HG03558 (cell line): ENCODE measurements around the gene ZCCHC14.
"Not testable (repeated sequence)": the region's sequence is repeated elsewhere in the genome, so short reads cannot be mapped to it uniquely, and the experiment has no call there.

Source experiments
- ATAC-seq: cut with Tn5 transposase; IDR thresholded peaks from one replicate; pipeline ENCODE4 v1.9.1; 2021; ENCODE audit warnings: moderate number of reproducible peaks; ENCODE audit not compliant: unreplicated experiment; ENCODE audit errors: extremely low read depth

ZCCHC14 gene

DNA sequence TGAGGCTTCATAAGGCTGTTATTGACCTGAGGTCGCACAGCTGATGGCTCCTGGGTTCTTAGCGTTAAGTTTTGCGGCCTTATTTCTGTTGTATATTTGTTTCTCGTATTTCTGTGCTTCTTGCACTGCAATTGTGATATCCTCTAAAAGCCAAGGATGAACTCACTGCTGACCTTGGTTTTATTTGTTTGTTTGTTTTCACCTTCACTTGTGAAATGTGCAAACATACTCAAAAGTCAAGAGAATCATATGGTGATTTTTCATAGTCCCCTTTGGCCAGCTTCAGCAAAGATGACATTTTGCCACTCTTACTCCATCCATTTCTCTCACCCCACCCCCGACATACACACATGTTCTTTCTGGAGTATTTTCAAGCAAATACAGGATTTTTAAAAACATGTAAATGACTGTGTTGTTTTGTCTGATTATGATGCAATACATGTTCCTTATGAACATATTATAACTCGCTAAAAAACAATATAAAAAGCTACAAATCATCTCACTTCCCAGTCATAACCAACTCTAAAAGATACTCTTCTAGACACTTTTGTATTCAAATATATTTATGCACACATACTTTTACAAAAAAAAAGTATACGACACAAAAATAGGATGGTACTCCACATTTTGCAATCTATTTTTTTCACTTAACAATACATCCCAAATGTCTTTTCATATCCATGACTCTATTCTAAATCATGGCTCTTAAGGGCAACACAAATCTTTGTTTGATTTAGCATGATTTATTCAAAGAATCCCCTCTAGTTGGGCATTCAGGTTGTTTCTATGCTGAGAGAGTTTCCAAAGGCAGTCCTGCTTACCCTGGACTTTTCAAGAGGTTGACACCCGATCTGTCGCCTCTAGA, 5.7 kb upstream of the ZCCHC14 start:
- ATAC-seq = no peak

DNA sequence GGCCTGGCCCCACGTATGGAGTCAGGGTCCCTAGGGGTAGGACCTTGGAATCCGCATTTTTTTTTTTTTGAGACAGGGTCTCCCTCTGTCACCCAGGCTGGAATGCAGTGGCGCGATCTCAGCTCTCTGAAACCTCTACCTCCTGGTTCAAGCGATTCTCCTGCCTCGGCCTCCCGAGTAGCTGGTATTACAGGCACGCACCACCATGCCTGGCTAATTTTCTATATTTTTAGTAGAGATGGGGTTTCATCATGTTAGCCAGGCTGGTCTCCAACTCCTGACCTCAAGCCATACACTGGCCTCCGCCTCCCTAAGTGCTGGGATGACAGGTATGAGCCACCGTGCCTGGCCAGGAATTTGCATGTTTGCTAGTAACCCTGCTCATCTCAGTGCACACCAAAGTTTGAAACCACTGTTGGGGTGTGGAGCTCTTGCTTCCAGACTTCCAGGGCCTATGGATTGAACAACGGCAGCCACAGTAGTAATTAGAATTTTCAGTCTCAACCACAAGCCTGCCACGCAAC, 5.0 kb upstream of the ZCCHC14 start:
- not testable (repeated sequence) for ATAC-seq

DNA sequence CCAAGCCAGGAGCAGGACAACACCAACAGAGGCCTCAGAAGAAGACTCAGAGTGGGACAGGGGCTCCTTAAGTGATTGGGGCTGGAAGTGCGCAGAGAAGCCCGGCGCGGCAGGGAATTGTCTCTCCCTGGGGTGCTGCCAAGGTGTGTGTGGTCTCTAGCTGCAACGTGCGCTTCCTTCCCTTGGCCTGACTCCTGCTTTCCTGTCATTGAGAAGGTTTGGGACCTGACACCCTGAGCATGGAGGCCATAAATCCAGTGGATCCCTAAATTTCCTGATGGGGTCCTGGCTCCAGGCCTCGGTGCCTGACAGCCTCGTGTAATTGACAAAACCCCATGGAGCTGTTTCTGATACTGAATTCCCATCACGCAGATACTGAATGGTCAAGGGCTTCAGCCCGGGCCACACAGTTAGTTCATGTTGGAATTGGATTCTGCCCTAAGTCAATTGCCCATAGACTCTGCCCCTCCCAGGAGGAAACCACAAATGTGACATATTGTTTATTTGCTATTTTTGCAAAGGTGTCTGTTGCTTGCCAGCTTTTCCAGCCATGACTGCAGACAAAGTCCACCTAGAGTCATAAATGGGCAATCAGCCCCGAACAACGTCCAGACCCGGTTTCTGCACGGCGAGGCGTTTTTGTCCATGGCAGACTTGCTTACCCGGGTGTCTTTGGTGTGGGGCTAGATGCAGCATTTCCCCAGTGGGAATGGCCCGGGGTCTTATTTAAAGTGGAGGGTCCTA, 4.4 kb upstream of the ZCCHC14 start:
- not testable (repeated sequence) for ATAC-seq

DNA sequence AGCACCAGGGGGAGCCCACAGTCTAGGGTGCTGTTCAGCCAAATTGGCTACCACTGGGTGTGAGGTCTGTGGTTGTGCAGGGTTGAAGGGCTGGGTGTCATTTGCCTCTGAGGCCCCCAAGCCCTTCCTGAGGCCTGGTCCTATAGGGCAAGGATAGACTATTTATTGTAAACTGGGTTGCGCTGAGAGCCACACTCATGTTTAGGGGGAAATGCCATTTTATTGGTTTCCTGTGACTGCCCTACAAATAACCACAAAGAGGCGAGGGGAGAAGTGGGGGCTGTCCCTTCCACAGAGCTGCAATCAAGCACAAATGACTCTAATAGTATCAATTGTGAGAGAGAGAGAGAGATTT, 3.6 kb upstream of the ZCCHC14 start:
- no peak for ATAC-seq

DNA sequence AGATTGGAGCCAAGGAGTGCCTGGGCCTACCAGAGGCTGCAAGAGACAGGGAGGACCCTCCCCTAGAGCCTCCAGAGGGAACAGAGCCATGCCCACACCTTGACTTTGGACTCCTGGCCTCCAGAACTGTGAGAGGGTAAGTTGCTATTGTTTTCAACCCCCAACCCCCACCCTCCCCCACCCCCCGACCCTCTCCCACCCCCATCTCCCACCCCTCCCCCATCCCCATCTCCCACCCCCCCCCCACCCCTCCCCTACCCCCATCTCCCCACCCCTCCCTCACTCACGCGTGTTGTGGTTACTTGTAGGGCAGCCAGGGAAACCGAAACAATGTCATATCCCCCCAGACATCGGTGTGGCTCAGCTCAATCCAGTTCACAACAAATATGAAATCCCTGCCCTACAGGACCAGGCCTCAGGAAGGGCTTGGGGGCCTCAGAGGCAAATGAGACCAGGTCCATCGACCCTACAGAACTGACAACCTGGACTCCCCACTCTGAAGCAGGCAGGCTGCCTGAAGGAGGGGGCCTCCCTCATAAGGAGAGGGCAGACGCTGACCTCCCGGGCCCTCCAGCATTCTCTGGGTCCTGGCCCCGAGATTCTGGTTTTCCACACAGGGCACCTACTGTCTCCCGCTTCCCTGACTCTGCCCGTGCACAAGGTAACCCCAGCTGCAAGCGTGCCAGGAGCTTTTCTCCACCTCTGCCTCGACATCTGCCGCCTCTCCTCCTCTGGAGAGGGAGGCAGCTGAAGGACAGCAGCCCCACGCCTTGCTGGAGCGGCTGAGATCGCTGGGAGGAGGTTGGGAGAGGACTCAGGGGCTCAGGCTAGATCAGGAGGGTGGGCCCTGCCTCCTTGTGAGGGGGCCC, 3.0 kb upstream of the ZCCHC14 start:
- no peak for ATAC-seq

DNA sequence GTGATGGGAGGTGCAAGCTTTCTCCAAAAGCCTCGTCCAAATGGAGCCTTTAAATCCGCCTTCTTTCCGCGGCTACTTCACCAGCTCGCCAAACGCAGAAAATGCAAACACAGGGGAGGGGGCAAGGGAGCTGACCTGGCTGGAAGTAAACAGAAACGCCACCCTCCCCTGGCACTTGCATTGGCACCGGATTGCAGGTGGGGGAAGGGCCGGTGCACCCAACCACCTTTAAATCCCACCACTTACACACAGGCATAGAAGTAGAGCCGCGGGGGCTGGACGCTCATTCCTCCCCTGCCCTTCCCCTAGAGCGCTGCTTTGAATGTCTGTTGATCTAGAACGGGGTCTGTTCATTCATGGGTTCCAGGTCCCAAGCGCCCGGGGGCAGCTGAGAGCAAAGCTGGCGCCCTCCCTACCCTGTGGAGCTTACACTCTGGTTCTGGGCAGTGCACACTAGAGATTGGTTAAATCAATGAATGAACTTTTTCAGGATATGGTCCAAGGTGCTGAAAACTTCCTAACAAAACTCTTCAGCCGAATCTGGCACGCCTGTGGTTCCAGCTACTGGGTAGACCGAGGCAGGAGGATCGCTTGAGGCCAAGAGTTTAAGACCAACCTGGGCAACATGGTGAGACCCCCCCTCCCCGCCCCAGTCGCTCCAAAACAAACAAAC, 920 bp upstream of the ZCCHC14 start:
- no peak for ATAC-seq

DNA sequence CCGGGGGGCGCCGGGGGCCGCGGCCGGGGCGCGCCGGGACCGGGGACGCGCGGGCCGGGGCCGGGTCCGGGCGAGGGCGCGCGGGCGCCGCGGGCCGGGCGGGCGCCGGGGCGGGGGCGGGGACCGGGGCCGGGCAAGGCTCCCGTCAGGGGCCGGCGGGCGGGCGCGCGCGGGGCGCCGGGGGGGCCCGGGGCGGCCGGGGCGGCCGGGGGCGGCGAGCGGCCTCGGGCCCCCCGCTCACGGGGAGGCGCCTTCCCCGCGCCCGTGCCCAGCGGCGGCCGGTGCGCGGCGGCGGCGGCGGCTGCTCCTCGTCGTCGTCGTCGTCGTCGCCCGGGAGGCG, 563 bp downstream of the ZCCHC14 start:
- no peak for ATAC-seq

DNA sequence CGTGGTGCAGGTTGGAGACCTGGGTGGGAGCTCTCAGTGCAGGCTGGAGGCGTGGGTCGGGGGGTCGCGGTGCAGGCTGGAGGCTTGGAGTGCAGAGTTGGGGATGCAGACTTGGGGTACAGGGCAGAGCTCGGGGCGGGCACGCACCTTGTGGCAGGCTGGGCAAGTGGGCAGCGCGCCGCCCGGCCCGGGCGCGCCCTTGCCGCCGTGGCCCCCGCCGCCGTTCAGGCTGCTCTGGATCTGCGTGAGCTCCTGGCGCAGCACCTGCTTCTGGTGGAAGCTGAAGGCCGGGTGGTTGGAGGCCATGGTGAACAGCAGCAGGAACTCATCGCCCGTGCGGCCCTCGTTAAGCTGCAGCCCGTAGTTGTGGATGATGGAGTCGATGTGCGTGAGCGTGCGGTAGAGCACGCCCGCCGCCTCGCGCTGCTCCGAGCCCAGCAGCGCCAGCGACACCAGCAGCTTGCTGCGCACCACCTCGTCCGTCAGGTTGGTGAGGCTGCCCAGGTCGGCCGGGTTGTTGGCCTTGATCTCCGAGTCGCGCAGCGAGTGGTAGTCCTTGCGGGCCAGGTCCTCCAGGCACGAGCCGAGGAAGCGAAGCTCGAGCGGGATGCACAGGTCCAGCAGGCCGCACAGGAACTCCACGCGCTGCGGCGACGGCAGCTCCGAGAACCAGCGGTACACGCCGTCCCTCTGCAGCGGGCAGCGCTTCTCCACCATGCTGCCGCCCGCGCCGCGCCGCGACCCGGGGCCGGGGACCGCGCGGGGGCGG, 1.1 kb downstream of the ZCCHC14 start:
- no peak for ATAC-seq

DNA sequence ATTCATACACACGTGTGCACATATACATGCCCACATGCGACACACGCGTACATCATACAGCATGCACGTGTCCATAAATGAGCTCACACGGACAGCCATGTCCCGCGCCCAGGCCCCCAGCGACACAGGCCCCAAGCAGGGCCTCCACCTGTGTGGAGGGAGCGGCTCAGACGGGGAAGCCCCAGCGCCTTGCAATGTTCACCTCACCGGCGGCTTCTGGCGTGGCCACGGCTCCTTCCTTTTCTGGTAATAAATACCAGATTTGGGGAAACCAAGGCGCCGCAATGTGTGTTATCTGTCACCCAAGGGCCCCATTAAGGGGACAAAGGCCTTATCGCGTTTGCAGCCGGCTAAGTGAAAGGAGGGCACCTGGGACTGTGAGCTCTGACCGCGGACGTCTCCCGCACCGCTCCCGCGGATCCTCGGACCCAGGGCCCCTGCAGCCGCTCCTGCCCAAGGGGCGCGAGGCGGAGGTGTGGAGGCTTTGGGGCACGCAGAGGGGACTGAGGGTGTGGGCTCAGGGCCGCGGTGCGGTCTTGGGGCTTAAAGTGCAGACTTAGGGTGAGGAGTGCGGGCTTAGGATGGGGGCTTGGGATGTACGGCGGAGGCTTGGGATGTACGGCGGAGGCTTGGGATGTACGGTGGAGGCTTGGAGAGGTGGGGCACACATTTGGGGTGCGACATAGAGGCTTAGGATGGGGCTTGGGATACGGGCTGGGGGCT, 1.9 kb downstream of the ZCCHC14 start:
- ATAC-seq = not testable (repeated sequence)

DNA sequence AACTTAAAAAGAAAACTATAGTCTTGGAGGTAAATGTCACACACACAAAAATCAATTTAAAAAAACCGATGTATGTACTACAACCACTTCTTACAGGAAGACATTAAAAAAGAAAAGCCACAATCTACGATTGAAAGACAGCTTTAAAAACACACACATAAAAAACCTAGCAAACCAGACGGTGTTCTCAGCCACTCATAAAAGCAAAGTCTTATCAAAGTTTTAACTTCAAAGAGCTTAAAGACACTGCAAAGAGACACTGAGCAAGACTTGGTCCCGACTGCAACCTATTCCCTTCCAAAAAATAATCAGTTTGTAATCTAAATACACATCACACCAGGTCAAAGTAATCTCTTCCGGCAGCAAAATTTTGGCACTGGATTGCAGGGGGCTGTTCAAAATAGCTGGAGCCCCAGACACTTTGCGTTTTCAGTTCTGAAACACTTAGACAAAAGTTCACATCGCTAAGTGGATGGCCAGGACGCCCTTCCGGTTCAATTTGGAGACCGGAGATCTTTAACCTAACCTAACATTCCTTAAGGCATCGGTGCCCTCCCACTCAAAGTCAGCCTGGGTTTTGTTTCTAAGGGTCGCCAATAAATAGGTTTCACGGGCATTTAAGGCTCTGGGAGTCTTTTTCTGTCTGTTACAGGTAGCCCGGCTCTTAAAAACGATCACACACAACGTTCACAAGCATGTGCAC, 2.6 kb downstream of the ZCCHC14 start:
- ATAC-seq = no peak

DNA sequence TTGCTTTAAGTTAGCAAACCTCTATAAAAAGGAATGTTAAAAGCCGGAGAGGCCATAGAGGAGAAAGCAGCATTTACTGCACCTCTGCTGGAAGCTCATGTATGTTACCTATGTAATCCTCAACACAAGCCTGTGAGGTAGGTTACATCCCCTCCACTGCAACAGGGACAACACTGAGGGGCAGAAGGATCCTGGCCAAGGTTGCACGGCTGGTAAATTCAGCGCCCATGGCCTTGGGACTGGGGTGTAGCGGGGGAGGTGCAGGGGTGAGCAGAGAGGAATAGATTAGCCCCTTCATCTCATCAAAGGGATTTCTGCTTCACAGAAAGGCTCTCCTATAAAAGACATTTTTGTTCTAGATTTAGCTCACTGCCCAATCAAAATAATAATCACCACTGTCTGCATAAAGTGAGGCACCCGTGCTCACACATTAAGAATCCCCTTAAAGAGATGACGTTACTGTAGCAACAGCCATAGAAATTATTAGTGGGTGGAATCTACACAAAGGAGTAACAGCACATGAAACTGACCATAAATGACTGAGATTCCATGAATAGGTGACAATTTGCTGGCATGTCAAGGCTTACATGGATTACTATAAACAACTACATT, 3.3 kb downstream of the ZCCHC14 start:
- ATAC-seq = no peak

DNA sequence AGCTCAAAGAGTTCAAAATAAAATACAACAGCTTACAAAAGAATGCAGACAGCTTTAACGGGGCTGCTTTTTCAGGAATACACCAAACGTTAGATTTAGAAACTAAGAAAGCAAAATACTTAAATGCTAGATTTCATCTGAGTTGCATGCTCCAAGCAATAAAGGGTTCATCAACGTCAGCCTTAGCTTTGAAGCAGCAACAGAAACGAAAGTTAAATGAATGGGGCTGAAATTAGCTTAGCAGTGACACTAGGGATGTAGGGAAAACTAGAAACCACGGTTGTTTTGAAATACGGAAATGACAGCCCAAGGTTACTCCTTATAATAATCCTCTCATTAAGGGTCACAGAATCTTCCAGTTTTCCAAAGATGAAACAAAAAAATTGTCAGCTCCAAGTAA, 3.9 kb downstream of the ZCCHC14 start:
- not testable (repeated sequence) for ATAC-seq

DNA sequence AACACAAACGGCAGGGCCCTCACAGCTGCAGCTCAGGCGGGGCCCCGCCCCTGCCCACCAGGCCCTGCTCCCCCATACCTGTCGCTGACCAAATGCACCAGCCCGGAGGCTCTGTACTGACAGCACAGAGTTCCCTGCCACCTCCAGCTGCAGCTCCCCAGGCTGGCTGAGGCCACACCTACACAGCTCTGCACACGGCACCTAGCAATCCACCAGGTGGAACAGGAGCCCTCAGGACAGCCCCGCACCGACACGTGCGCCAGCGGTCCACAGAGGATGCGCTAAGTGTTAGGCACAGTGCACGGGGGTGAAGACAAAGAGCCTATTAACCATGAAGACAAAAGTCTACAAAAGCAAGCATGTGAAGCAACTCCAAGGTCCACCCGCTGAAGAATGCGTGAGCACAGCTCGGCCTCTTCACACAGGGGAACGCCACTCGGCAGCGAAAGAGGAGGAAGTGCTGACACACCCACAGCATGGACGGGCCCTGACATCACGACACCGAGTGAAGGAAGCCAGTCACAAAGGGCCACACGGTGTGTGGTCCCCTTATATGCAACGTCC, 5.4 kb downstream of the ZCCHC14 start:
- no peak for ATAC-seq

DNA sequence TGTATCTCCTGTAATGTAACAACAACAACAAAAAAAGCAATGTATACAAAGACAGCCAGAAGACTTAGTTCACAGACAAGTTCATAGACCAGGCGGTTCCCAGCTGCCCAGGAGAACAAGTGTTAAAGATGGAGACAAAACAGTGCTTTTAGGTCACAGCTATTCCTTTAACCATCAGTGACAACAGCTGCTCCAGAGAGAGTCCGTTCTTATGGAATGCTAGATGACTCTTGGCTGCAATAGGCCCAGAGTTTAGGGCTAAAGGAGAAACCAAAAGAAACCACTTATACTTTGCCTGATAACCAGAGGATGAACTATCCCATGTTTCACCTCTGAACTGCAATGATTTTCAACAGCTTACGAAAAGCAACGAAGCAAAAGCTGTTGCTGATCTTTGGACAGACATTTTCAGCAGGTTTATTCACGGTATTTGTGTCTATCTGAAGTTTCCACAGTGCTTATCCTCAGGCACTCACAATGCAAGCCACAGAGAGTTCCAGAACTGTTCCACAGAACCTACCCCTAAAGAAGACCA, 6.0 kb downstream of the ZCCHC14 start:
- no peak for ATAC-seq

DNA sequence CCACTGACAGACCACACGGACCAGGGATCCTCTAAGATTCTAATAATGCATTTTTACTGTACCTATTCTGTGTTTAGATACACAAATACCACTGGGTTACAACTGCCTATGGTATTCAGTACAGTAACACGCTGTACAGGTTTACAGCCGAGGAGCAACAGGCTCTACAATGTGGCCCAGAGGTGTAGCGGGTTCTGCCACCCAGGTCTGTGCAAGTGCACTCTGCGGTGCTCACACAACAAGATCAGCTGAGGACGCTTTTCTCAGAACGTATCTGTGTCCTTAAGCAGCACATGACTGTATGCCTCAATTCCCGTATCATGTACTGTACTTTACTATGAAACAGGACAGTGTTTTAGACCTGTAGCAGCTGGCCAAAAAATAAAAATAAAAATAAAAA, 6.5 kb downstream of the ZCCHC14 start:
- ATAC-seq = no peak

DNA sequence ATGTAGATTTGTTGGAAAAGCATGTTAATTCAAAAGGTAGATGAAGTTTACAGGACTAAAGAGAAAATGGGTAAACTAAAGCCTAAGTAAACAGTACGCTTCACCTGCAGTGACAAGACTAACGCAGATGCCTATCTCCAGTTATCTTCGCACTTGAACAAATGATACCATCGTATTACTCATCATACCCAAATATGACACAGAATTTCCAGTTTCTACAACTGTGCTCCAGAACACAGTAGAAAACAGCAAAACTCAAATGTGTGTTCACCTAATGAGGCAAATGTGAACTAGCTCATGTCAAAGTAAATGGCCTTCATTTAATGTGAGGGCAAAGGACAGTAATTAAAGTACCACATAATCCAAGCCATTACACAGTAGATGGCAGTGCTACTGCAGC, 7.0 kb downstream of the ZCCHC14 start:
- ATAC-seq = not testable (repeated sequence)
